CD14-positive monocyte (primary cell): ENCODE measurements around the gene SULF2. TPM values are rescaled to one million over a fixed set of nuclear protein-coding genes. Genes with fewer than 3 reads are reported as not detected.

Experiments used
- DNase-seq, 3 donors: peaks; one replicate each; pipeline ENCODE4 v3.0.0-alpha.2; 2011 to 2022
- H2AFZ ChIP-seq: 2 replicates; pipeline ENCODE4 v1.6.0; 2012; ENCODE audit warnings: mild to moderate bottlenecking, low read depth, low read length, inconsistent platforms; ENCODE audit not compliant: insufficient read depth, poor library complexity, severe bottlenecking
- H3K27ac ChIP-seq, 2 donors: 1 replicate in 1 of 2; 2 replicates in 1 of 2; pipeline ENCODE4 v1.5.1; 2012 to 2013; ENCODE audit warnings: low read length in 2 of 2, control low read depth in 1 of 2, inconsistent platforms in 1 of 2, low read depth in 1 of 2, mild to moderate bottlenecking in 1 of 2
- H3K27me3 ChIP-seq, 2 donors: one replicate each; pipeline versions ENCODE4 v1.6.0 to v1.6.1; 2011 to 2013; ENCODE audit warnings: low read length in 2 of 2; ENCODE audit not compliant: control insufficient read depth in 2 of 2, insufficient read depth in 2 of 2
- H3K36me3 ChIP-seq, 2 donors: replicated peaks in 1 of 2; 1 replicate in 1 of 2; 2 replicates in 1 of 2; pipeline versions ENCODE4 v1.5.1 to v1.6.1; 2012 to 2013; ENCODE audit warnings: low read length in 2 of 2, control low read depth in 1 of 2, inconsistent platforms in 1 of 2, mild to moderate bottlenecking in 1 of 2; ENCODE audit not compliant: insufficient read depth in 2 of 2, control insufficient read depth in 1 of 2
- H3K4me1 ChIP-seq, 2 donors: 1 replicate in 1 of 2; 2 replicates in 1 of 2; pipeline versions ENCODE4 v1.5.1 to v1.6.1; 2012 to 2013; ENCODE audit warnings: low read length in 2 of 2, control low read depth in 1 of 2, inconsistent platforms in 1 of 2, mild to moderate bottlenecking in 1 of 2, moderate library complexity in 1 of 2; ENCODE audit not compliant: insufficient read depth in 2 of 2, control insufficient read depth in 1 of 2
- H3K4me2 ChIP-seq: replicated peaks from 2 replicates; pipeline ENCODE3; 2012; ENCODE audit warnings: low read length, moderate library complexity, mild to moderate bottlenecking; ENCODE audit not compliant: poor library complexity, severe bottlenecking; ENCODE audit errors: extremely low read depth
- H3K4me3 ChIP-seq, 3 experiments: fragments of 200-600 bp in 1 of 3; sonication (generic) in 1 of 3; replicated peaks in 1 of 3; 1 replicate in 2 of 3; 2 replicates in 1 of 3; pipeline ENCODE4 v1.5.1; 2011 to 2013; ENCODE audit warnings: low read length in 3 of 3, mild to moderate bottlenecking in 3 of 3, control low read depth in 2 of 3, low read depth in 2 of 3, inconsistent platforms in 1 of 3, moderate library complexity in 1 of 3
- H3K79me2 ChIP-seq: 2 replicates; pipeline ENCODE4 v1.6.0; 2012; ENCODE audit warnings: mild to moderate bottlenecking, control low read depth, inconsistent platforms, low read length, moderate library complexity; ENCODE audit not compliant: insufficient read depth
- H3K9ac ChIP-seq: 2 replicates; pipeline ENCODE4 v1.6.0; 2017; ENCODE audit warnings: low read length, mild to moderate bottlenecking; ENCODE audit not compliant: insufficient read depth, poor library complexity, severe bottlenecking
- H3K9me3 ChIP-seq, 2 donors: replicated peaks in 1 of 2; 1 replicate in 1 of 2; 2 replicates in 1 of 2; pipeline versions ENCODE4 v1.5.1 to v1.6.1; 2012 to 2013; ENCODE audit warnings: low read length in 2 of 2, control low read depth in 1 of 2; ENCODE audit not compliant: control insufficient read depth in 1 of 2, insufficient read depth in 1 of 2
- H4K20me1 ChIP-seq: 2 replicates; pipeline ENCODE4 v1.6.0; 2012; ENCODE audit warnings: mild to moderate bottlenecking, low read length, control low read depth, moderate library complexity; ENCODE audit not compliant: insufficient read depth
- H3K27ac Mint-ChIP-seq, 7 donors: one replicate each; pipeline ENCODE4 v1.8.0; 2020; ENCODE audit warnings: mild to moderate bottlenecking in 7 of 7, mixed read lengths in 7 of 7, moderate library complexity in 6 of 7, inconsistent platforms in 2 of 7
- H3K27me3 Mint-ChIP-seq, 3 donors: one replicate each; pipeline ENCODE4 v1.8.0; 2021 to 2022; ENCODE audit warnings: low read depth in 3 of 3, mild to moderate bottlenecking in 3 of 3, mixed read lengths in 3 of 3, moderate library complexity in 3 of 3, inconsistent platforms in 1 of 3
- H3K36me3 Mint-ChIP-seq, 2 donors: one replicate each; pipeline ENCODE4 v1.8.0; 2020; ENCODE audit warnings: mixed read lengths in 2 of 2, inconsistent platforms in 1 of 2, mild to moderate bottlenecking in 1 of 2
- H3K4me1 Mint-ChIP-seq: one replicate; pipeline ENCODE4 v1.8.0; 2020; ENCODE audit warnings: mild to moderate bottlenecking, mixed read lengths
- H3K4me3 Mint-ChIP-seq, 2 donors: one replicate each; pipeline ENCODE4 v1.8.0; 2020; ENCODE audit warnings: mild to moderate bottlenecking in 2 of 2, mixed read lengths in 2 of 2, moderate library complexity in 1 of 2
- H3K9me3 Mint-ChIP-seq, 7 donors: one replicate each; pipeline ENCODE4 v1.8.0; 2020 to 2022; ENCODE audit warnings: mixed read lengths in 7 of 7, mild to moderate bottlenecking in 6 of 7, moderate library complexity in 6 of 7, inconsistent platforms in 2 of 7
- WGBS: methylation state at CpG from one replicate; pipeline ENCODE4 v1.1.5; 2013; ENCODE audit warnings: missing lambda C conversion rate; ENCODE audit not compliant: insufficient coverage; 5-methylcytosine and 5-hydroxymethylcytosine counted together
- intact Hi-C, 2 donors: fragments of 100-400 bp; cut with micrococcal nuclease; formaldehyde crosslinking; loops; one replicate each; pipeline versions ENCODE4 v1.15.0 to v1.15.1; 2023
- polyA plus RNA-seq, 3 donors: library from polyadenylated mRNA; depleted of rRNA in 1 of 3; unstranded in 2 of 3; stranded (reverse) in 1 of 3; fragments of 300-500 nt in 2 of 3; fragments of >200 nt in 1 of 3; fragmentation: Illumina TruSeq in 2 of 3; gene quantifications; 1 replicate in 2 of 3; 2 replicates in 1 of 3; pipeline ENCODE4 v1.2.3, GENCODE V29; 2012 to 2021
- TF ChIP-seq, protein P1 (sequence below): fragments of 200-600 bp; IDR thresholded peaks from one replicate; pipeline ENCODE4 v1.8.0; 2022; ENCODE audit warnings: antibody characterized with exemption, mild to moderate bottlenecking

Gene SULF2
- polyA plus RNA-seq, 3 donors: 60.3 to 156 (median 75.5) TPM

DNA sequence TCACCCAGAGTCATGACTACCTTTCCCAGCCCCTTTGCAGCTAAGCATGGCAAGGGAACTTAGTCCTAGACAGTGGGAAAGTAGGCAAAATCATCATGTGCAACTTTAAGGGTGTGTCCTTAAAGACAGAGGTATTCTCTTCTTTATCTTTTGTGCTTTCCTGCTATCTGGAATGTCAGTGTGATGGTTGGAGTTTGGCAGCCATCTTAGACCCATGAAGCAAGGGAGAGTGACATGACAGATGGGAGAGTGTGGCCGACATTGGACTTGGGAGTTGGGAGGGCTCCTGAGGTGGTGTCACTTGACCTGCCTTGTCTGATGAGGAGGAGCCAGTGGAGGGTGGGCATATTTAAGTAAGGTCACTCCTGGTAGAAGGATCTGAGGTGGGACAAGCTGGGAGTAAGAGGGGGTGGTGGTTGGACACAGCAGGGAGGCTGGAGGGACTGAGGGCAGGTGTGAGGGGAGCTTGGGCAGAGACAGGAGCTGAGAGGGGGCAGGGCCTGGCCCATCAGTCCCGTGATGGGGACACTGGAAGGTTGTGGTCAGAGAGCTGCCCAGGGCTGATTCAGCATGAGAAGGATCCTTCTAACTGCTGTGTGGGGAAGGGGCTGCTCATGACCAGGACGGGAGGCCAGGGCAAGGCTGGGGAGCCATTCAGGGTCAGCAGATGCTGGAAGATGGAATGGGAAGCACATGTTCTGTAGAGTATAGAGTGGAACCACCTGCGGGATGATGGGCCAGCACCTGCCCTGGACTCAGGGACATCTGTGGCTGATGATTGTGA lies 29.5 kb upstream of the SULF2 start:
- H3K4me1 ChIP-seq: no peaks in the 10 kb centered on the region
- H3K4me3 ChIP-seq: no peak overlapping the region
- H3K9me3 ChIP-seq: no peaks in the 10 kb centered on the region
- peaks cover 10 to 11% of the 10 kb centered on the region in 2 donors for H3K27me3 ChIP-seq
- no peaks in the 10 kb centered on the region for H3K4me1 Mint-ChIP-seq
- H3K9me3 Mint-ChIP-seq: peaks cover 0 to 3% (median 0%) of the 10 kb centered on the region in 7 donors
- no peaks in the 10 kb centered on the region for H3K79me2 ChIP-seq
- no peaks in the 10 kb centered on the region for H3K36me3 Mint-ChIP-seq
- H3K36me3 ChIP-seq: no peaks in the 10 kb centered on the region
- H3K9ac ChIP-seq: no peak overlapping the region
- no peaks in the 10 kb centered on the region for H4K20me1 ChIP-seq
- DNase-seq: no peak
- H2AFZ ChIP-seq: no peak overlapping the region
- no peak overlapping the region for H3K4me2 ChIP-seq
- H3K4me3 Mint-ChIP-seq: no peak overlapping the region
- WGBS: 86% methylated on average over 4 of the region's 4 CpGs
- peaks cover 19 to 60% (median 37%) of the 10 kb centered on the region in 3 donors for H3K27me3 Mint-ChIP-seq
- intact Hi-C loops: loop anchor here (5.0 to 10.0 kb wide), 2 partner anchors 80 to 82 kb away; no protein-coding TSS in a partner anchor
- H3K27ac Mint-ChIP-seq: peak overlapping the region in 1 of 7 donors; percentile 4
- TF ChIP-seq, protein P1, sequence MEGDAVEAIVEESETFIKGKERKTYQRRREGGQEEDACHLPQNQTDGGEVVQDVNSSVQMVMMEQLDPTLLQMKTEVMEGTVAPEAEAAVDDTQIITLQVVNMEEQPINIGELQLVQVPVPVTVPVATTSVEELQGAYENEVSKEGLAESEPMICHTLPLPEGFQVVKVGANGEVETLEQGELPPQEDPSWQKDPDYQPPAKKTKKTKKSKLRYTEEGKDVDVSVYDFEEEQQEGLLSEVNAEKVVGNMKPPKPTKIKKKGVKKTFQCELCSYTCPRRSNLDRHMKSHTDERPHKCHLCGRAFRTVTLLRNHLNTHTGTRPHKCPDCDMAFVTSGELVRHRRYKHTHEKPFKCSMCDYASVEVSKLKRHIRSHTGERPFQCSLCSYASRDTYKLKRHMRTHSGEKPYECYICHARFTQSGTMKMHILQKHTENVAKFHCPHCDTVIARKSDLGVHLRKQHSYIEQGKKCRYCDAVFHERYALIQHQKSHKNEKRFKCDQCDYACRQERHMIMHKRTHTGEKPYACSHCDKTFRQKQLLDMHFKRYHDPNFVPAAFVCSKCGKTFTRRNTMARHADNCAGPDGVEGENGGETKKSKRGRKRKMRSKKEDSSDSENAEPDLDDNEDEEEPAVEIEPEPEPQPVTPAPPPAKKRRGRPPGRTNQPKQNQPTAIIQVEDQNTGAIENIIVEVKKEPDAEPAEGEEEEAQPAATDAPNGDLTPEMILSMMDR: no peak
- H3K27ac ChIP-seq: no peak overlapping the region

DNA sequence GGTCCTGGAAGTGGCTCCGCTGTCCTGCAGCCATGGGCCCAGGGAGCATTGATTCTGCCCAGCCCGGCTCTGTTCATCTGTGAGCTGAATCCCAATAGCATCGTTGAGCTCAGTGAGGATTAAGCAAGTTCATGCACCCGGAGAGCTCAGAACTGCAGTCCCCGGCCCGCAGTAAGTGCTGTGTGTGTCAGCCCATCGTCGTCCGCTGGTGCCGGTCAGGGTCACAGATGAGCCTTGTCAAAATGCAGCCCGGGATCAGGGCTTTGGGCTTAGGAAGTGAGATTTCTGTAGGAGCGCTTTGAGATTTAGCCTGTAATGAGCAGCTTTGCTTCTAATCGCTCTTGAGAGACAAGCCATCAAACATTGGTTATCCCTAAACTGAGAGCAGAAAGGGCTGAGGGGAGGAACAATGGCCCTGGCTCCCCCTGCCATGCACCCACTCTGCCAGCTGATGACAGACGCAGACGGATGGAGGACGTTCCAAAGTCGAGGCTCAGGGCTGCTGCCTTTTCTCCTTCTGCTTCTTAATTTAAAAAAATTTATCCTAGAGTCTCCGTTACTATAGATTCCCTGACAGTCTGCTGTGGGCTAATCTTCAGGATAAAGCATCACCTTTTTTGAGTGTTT lies 25.6 kb upstream of the SULF2 start:
- H3K4me3 ChIP-seq: no peak overlapping the region
- no peaks in the 10 kb centered on the region for H3K4me1 ChIP-seq
- no peak overlapping the region for H3K27ac Mint-ChIP-seq
- H3K9me3 Mint-ChIP-seq: peaks cover 0 to 3% (median 0%) of the 10 kb centered on the region in 7 donors
- intact Hi-C loops: loop anchor here in 1 of 2 donors (10.0 kb wide), 1 partner anchor 84 kb away; no protein-coding TSS in a partner anchor
- no peaks in the 10 kb centered on the region for H3K36me3 Mint-ChIP-seq
- no peak overlapping the region for H3K9ac ChIP-seq
- H3K9me3 ChIP-seq: no peaks in the 10 kb centered on the region
- TF ChIP-seq, protein P1: no peak
- DNase-seq: no peak
- H3K36me3 ChIP-seq: no peaks in the 10 kb centered on the region
- 87% methylated on average over 17 of the region's 18 CpGs for WGBS
- H3K27me3 Mint-ChIP-seq: peaks cover 31 to 55% (median 43%) of the 10 kb centered on the region in 3 donors
- no peaks in the 10 kb centered on the region for H3K4me1 Mint-ChIP-seq
- no peak overlapping the region for H3K27ac ChIP-seq
- no peak overlapping the region for H2AFZ ChIP-seq
- H3K4me3 Mint-ChIP-seq: no peak overlapping the region
- H3K79me2 ChIP-seq: no peaks in the 10 kb centered on the region
- H3K27me3 ChIP-seq: peaks cover 13 to 19% of the 10 kb centered on the region in 2 donors
- H4K20me1 ChIP-seq: no peaks in the 10 kb centered on the region
- no peak overlapping the region for H3K4me2 ChIP-seq
